SK-N-SH (cell line): ENCODE results near the gene SMIM8.

Experiments used
- CTCF ChIP-seq: fragments of 200-600 bp; sonication (generic); IDR thresholded peaks from 2 replicates; pipeline ENCODE4 v1.6.1; 2017; ENCODE audit warnings: antibody characterized with exemption, mild to moderate bottlenecking, moderate library complexity
- EP300 ChIP-seq, 2 experiments: IDR thresholded peaks; 2 replicates each; pipeline versions ENCODE4 v1.4.0 to v1.6.1; 2012; ENCODE audit warnings: borderline replicate concordance in 1 of 2, low read depth in 1 of 2, low read length in 1 of 2
- FOXM1 ChIP-seq: IDR thresholded peaks from 2 replicates; pipeline ENCODE4 v1.4.0; 2012; ENCODE audit warnings: low read depth, mild to moderate bottlenecking
- GABPA ChIP-seq: IDR thresholded peaks from 2 replicates; pipeline ENCODE4 v1.4.0; 2012; ENCODE audit warnings: low read depth, mild to moderate bottlenecking
- IRF3 ChIP-seq: fragments of 150-350 bp; IDR thresholded peaks from 2 replicates; pipeline ENCODE4 v1.6.1; 2016; ENCODE audit warnings: mild to moderate bottlenecking, low read depth, low read length
- MAX ChIP-seq: IDR thresholded peaks from 2 replicates; pipeline ENCODE4 v1.4.0; 2012; ENCODE audit warnings: low read depth
- NRF1 ChIP-seq: IDR thresholded peaks from 2 replicates; pipeline ENCODE4 v1.6.1; 2012; ENCODE audit warnings: low read depth, mild to moderate bottlenecking, low read length
- POLR2AphosphoS5 ChIP-seq: IDR thresholded peaks from 2 replicates; pipeline ENCODE4 v1.6.1; 2012; ENCODE audit warnings: low read depth, low read length
- REST ChIP-seq: IDR thresholded peaks from 2 replicates; pipeline ENCODE4 v1.6.1; 2012; ENCODE audit warnings: mild to moderate bottlenecking, low read depth, low read length, moderate library complexity
- RFX5 ChIP-seq: IDR thresholded peaks from 2 replicates; pipeline ENCODE4 v1.6.1; 2012; ENCODE audit warnings: mild to moderate bottlenecking, improper control_type of control experiment, low read length
- SIN3A ChIP-seq: IDR thresholded peaks from 2 replicates; pipeline ENCODE4 v1.6.1; 2012; ENCODE audit warnings: low read depth, mild to moderate bottlenecking, low read length, moderate library complexity, borderline replicate concordance
- USF1 ChIP-seq: IDR thresholded peaks from 2 replicates; pipeline ENCODE4 v1.4.0; 2012; ENCODE audit warnings: low read depth, borderline replicate concordance

GRCh38 chr6:87330961-87331360, 8.6 kb downstream of the SMIM8 start:
- TF ChIP-seq NRF1 (no peak), POLR2AphosphoS5 (no peak), SIN3A (no peak), REST (no peak), CTCF (no peak), EP300 (IDR thresholded peaks at IDR 0.05; ENCODE audit: borderline replicate concordance in 1 of 2, low read depth in 1 of 2, low read length in 1 of 2) (no peak), RFX5 (no peak), USF1 (no peak), IRF3 (no peak), GABPA (no peak), FOXM1 (no peak), MAX (no peak)
